Prostate gland (tissue), 2 donors: ENCODE data around the gene TDP2. TPM values are rescaled to one million over a fixed set of nuclear protein-coding genes. Genes with fewer than 3 reads are reported as not detected.
"Not testable (repeated sequence)": the region's sequence is repeated elsewhere in the genome, so short reads cannot be mapped to it uniquely, and the experiment has no call there.

ENCODE experiments used
- DNase-seq: peaks from one replicate; pipeline ENCODE4 v3.0.0-alpha.2; 2019; ENCODE audit warnings: low spot score
- H3K27ac ChIP-seq, 2 donors: fragments of 200-600 bp; sonication (generic); 2 replicates each; pipeline ENCODE4 v1.5.1; 2017 to 2019
- H3K27me3 ChIP-seq: fragments of 200-600 bp; sonication (generic); replicated peaks from 2 replicates; pipeline ENCODE4 v1.5.1; 2019; ENCODE audit not compliant: insufficient read depth
- H3K36me3 ChIP-seq, 2 donors: fragments of 200-600 bp; sonication (generic); 1 replicate in 1 of 2; 2 replicates in 1 of 2; pipeline versions ENCODE4 v1.5.1 to v1.8.1; 2017 to 2019
- H3K4me1 ChIP-seq: fragments of 200-600 bp; sonication (generic); replicated peaks from 2 replicates; pipeline ENCODE4 v1.5.1; 2019
- H3K4me3 ChIP-seq, 2 donors: fragments of 200-600 bp; sonication (generic); 2 replicates each; pipeline ENCODE4 v1.5.1; 2017 to 2019
- H3K9me3 ChIP-seq: fragments of 200-600 bp; sonication (generic); 2 replicates; pipeline ENCODE4 v1.5.1; 2017
- CTCF ChIP-seq, 4 experiments: fragments of 200-600 bp in 2 of 4; fragments of 450-650 bp in 2 of 4; sonication (generic) in 2 of 4; IDR thresholded peaks; 1 replicate in 3 of 4; 2 replicates in 1 of 4; pipeline ENCODE4 v1.5.1; 2016 to 2019; ENCODE audit warnings: antibody characterized with exemption in 4 of 4, mild to moderate bottlenecking in 2 of 4, moderate library complexity in 2 of 4
- POLR2A ChIP-seq: fragments of 450-650 bp; IDR thresholded peaks from one replicate; pipeline ENCODE4 v1.6.1; 2016; ENCODE audit warnings: antibody characterized with exemption, mild to moderate bottlenecking
- POLR2AphosphoS5 ChIP-seq: sonication (generic); formaldehyde crosslinking; IDR thresholded peaks from one replicate; pipeline ENCODE4 v1.6.1; 2017; ENCODE audit warnings: antibody characterized with exemption
- WGBS: methylation state at CpG from one replicate; pipeline ENCODE4 v1.1.5; 2018; 5-methylcytosine and 5-hydroxymethylcytosine counted together
- intact Hi-C: fragments of 100-400 bp; cut with DNase I; formaldehyde crosslinking; loops from one replicate; pipeline ENCODE4 v1.14.2; 2022
- total RNA-seq, 2 donors: library from RNA; depleted of rRNA; stranded (reverse); fragments of >200 nt; gene quantifications; one replicate each; pipeline ENCODE4 v1.1.0, GENCODE V29; 2016

TDP2 gene
- total RNA-seq, 2 donors from 2014 or later = 46.1 to 126 TPM

- TF ChIP-seq POLR2A (no peak), POLR2AphosphoS5 (no peak), CTCF (IDR thresholded peaks at IDR 0.05) (no peak)
- Histone ChIP-seq H3K36me3 (no peaks in the 10 kb centered on the region), H3K27me3 (no peaks in the 10 kb centered on the region), H3K27ac (peak overlapping the region; percentile 67 to 93), H3K4me3 (no peak overlapping the region), H3K9me3 (no peaks in the 10 kb centered on the region), H3K4me1 (peaks cover 14% of the 10 kb centered on the region)
- 90% methylated on average over 1 of the region's 1 CpG for WGBS
- intact Hi-C loops = no loop called here
- DNase-seq = no peak
These were observed 3.5 kb downstream of the TDP2 start for GRCh38 chr6:24663189-24663588.

DNA sequence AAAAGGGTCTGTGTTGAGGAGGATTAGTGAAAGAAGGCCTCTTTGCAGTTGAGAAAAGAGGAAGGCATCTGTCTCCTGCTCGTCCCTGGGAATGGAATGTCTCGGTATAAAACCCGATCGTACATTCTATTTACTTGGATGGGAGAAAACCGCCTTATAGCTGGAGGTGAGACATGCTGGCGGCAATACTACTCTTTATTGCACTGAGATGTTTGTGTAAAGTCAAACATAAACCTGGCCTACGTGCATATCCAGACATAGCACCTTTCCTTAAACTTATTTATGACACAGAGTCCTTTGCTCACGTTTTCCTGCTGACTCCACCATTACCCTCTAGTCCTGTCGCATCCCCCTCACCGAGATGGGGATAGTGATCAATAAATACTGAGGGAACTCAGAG is 4.5 kb downstream of the TDP2 start:
- TF ChIP-seq CTCF (IDR thresholded peaks at IDR 0.05) = no peak
- no peak for TF ChIP-seq POLR2A
- no peak for TF ChIP-seq POLR2AphosphoS5
- Histone ChIP-seq H3K9me3 (no peaks in the 10 kb centered on the region), H3K36me3 (no peaks in the 10 kb centered on the region), H3K4me3 (no peak overlapping the region), H3K27me3 (no peaks in the 10 kb centered on the region), H3K27ac (peak overlapping the region; percentile 67 to 93), H3K4me1 (peaks cover 14% of the 10 kb centered on the region)
- peak; percentile 34 for DNase-seq
- 47% methylated on average over 10 of the region's 10 CpGs for WGBS
- intact Hi-C loops = no loop called here

GRCh38 chr6:24661759-24662158 is 4.9 kb downstream of the TDP2 start:
- peak; percentile 36 for TF ChIP-seq POLR2AphosphoS5
- intact Hi-C loops, H3K4me3 ChIP-seq, H3K27me3 ChIP-seq, H3K36me3 ChIP-seq, H3K9me3 ChIP-seq: not testable (repeated sequence)
- H3K4me1 ChIP-seq = peaks cover 14% of the 10 kb centered on the region
- 31% methylated on average over 5 of the region's 5 CpGs for whole genome bisulfite sequencing
- peak; percentile 53 for DNase-seq
- H3K27ac ChIP-seq = peak overlapping the region; percentile 67 to 93

DNA sequence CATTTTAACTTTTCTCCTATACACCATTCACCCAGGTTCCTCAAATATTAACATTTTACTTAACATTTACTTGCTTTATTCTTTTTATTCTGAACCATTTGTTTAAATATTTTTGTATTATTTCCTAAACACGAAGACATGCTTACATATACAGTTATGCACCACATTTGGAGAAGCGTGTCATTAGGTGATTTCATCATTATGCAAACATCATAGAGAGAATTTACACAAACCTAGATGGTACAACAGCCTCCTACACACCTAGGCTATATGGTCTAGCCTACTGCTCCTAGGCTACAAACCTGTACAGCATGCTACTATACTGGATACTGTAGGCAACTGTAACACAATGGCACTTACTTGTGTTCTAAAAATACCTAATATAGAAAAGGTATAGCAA is 6.6 kb downstream of the TDP2 start:
- intact Hi-C loops = no loop called here
- 77% methylated on average over 2 of the region's 2 CpGs for WGBS
- H3K27me3 ChIP-seq = no peaks in the 10 kb centered on the region
- no peak overlapping the region for H3K4me3 ChIP-seq
- peaks cover 14% of the 10 kb centered on the region for H3K4me1 ChIP-seq
- DNase-seq = no peak
- H3K27ac ChIP-seq = no peak overlapping the region
- no peaks in the 10 kb centered on the region for H3K36me3 ChIP-seq
- TF ChIP-seq POLR2A = no peak
- TF ChIP-seq CTCF (IDR thresholded peaks at IDR 0.05) = no peak
- TF ChIP-seq POLR2AphosphoS5 = no peak
- H3K9me3 ChIP-seq = no peaks in the 10 kb centered on the region

- Histone ChIP-seq H3K36me3 (no peaks in the 10 kb centered on the region), H3K9me3 (no peaks in the 10 kb centered on the region), H3K27me3 (no peaks in the 10 kb centered on the region), H3K4me3 (no peak overlapping the region), H3K4me1 (peaks cover 14% of the 10 kb centered on the region), H3K27ac (no peak overlapping the region)
- no peak for TF ChIP-seq CTCF (IDR thresholded peaks at IDR 0.05)
- no peak for TF ChIP-seq POLR2AphosphoS5
- no peak for TF ChIP-seq POLR2A
- no peak for DNase-seq
- WGBS = 71% methylated on average over 1 of the region's 1 CpG
- intact Hi-C loops = no loop called here
These were observed 7.1 kb downstream of the TDP2 start for GRCh38 chr6:24659561-24659960.
